RWPE2 (cell line): Measurements from ENCODE around the gene FUBP3.

Experiments used
- ATAC-seq: fragments of 200-7000 bp; cut with Tn5 transposase; 3 replicates; pipeline ENCODE4 v1.9.1; 2021; ENCODE audit warnings: low read depth
- DNase-seq: peaks from one replicate; pipeline ENCODE4 v3.0.0-alpha.2; 2020; ENCODE audit warnings: low spot score
- H3K27ac ChIP-seq: fragments of 450-650 bp; 2 replicates; pipeline ENCODE4 v1.5.1; 2017; ENCODE audit warnings: mild to moderate bottlenecking; ENCODE audit not compliant: poor library complexity, severe bottlenecking
- H3K27me3 ChIP-seq: fragments of 250-450 bp; sonication (Bioruptor Pico); 2 replicates; pipeline ENCODE4 v1.5.1; 2021; ENCODE audit warnings: mild to moderate bottlenecking, moderate library complexity; ENCODE audit not compliant: insufficient read depth, poor library complexity, severe bottlenecking
- H3K36me3 ChIP-seq: fragments of 250-450 bp; sonication (Bioruptor Pico); 2 replicates; pipeline ENCODE4 v1.5.1; 2020; ENCODE audit warnings: low read depth, mild to moderate bottlenecking, moderate library complexity
- H3K4me1 ChIP-seq: fragments of 250-450 bp; sonication (Bioruptor Pico); 2 replicates; pipeline ENCODE4 v1.5.1; 2021; ENCODE audit warnings: mild to moderate bottlenecking, moderate library complexity; ENCODE audit not compliant: insufficient read depth, poor library complexity, severe bottlenecking
- H3K4me3 ChIP-seq: fragments of 250-450 bp; sonication (Bioruptor Pico); 2 replicates; pipeline ENCODE4 v1.5.1; 2021; ENCODE audit warnings: mild to moderate bottlenecking, moderate library complexity; ENCODE audit not compliant: severe bottlenecking
- H3K9me3 ChIP-seq: fragments of 250-450 bp; sonication (Bioruptor Pico); 2 replicates; pipeline ENCODE4 v1.5.1; 2021; ENCODE audit warnings: mild to moderate bottlenecking, moderate library complexity; ENCODE audit not compliant: severe bottlenecking
- TF ChIP-seq, protein P1 (sequence below): fragments of 450-650 bp; IDR thresholded peaks from one replicate; pipeline ENCODE4 v1.5.1; 2017; ENCODE audit warnings: mild to moderate bottlenecking, moderate library complexity; ENCODE audit not compliant: poor library complexity, severe bottlenecking

FUBP3 gene

DNA sequence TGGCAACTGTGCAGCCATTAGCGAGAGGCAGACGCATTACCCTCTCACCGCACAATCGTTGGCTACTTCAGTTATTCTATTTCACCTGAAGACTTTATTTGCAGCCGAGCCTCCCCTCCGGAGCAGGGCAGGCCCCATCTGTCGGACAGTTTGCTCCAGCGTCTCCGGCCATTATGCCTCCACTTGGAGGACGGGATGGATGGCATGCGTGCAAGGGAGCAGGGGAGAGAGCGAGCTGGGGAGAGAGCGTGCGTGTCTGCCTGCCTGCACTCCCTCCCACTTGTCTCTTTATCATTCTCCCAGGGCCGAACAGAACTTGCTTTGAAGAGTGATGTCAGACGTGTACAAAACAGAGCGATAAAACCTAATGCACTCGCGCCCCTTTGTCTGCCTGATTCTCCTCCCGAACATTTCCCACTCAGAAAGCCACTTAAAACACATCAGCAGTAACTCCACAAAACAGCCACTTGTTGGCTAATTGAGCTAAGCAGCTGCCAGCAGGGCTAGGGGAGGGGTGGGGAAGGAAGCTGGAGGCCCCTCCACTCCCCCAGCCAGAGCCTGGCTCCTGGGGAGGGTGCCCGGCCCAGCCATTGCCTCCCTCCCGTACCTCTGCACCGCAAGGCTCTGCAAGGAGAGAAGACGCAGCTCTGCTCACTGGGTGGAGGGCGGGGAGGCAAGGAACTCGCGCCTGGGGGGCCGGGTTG is 43.4 kb upstream of the FUBP3 start:
- Histone ChIP-seq H3K9me3 (peaks cover 2% of the 10 kb centered on the region), H3K36me3 (no peaks in the 10 kb centered on the region), H3K27ac (no peak overlapping the region), H3K4me3 (no peak overlapping the region), H3K4me1 (peaks cover 40% of the 10 kb centered on the region), H3K27me3 (no peaks in the 10 kb centered on the region)
- TF ChIP-seq, protein P1, sequence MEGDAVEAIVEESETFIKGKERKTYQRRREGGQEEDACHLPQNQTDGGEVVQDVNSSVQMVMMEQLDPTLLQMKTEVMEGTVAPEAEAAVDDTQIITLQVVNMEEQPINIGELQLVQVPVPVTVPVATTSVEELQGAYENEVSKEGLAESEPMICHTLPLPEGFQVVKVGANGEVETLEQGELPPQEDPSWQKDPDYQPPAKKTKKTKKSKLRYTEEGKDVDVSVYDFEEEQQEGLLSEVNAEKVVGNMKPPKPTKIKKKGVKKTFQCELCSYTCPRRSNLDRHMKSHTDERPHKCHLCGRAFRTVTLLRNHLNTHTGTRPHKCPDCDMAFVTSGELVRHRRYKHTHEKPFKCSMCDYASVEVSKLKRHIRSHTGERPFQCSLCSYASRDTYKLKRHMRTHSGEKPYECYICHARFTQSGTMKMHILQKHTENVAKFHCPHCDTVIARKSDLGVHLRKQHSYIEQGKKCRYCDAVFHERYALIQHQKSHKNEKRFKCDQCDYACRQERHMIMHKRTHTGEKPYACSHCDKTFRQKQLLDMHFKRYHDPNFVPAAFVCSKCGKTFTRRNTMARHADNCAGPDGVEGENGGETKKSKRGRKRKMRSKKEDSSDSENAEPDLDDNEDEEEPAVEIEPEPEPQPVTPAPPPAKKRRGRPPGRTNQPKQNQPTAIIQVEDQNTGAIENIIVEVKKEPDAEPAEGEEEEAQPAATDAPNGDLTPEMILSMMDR: no peak
- DNase-seq: no peak
- no peak for ATAC-seq

DNA sequence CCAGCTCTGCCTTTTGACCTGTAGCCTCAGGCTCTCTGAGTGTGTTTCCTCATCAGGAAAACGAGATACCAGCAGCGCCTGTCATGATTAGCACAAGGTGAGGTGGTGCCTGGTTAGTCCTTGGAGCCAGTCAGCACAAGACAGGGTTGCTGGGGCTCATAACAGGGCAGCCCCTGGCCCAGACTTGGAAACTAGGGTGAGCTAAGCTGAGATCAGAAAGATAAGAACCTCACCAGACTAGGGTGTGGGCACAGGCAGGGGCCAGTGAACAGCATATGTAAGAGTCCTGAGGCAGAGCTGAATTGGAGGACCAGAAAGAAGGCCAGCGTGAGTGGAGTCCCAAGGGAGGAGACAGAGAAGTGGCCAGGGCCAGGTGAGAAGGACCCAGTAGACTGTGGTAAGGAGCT is 42.7 kb upstream of the FUBP3 start:
- TF ChIP-seq, protein P1: no peak
- H3K36me3 ChIP-seq: no peaks in the 10 kb centered on the region

DNA sequence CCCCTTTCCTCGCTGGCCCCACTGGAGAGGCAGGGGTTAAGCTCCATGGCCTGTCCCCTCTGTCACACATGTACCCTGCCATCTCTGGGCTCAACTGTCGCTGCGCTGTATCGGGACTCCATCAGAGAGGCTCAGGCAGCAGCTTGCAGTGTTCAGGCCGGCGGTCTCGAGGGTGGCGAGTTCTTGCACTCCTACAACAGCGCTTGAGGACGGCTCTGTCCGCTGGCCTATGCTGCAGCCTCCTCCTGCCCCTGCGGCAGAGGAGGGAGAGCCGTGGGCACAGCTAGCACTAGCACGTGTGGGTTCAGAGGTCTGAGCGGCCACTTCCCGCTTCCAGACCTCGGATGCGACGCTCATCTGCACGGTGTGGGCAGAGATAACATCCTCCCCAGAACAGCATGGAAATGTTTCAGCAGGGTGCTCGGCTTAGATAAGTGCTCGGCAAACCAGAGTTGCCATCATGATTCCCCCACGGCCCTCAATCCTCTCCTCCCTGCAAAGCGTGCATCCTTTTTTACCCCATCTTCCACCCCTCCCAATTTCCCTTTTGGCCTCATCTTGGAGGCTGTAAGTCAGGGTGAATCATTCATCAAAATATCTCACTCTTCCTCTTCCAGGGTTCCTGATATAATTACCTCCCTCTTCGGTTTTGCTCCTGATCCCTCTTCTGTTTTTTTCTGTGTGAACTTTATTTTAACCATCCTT is 41.9 kb upstream of the FUBP3 start:
- Histone ChIP-seq H3K27me3 (no peaks in the 10 kb centered on the region), H3K27ac (no peak overlapping the region), H3K4me1 (peaks cover 33% of the 10 kb centered on the region), H3K9me3 (peaks cover 2% of the 10 kb centered on the region), H3K36me3 (no peaks in the 10 kb centered on the region), H3K4me3 (no peak overlapping the region)
- ATAC-seq (no peak), DNase-seq (no peak)
- TF ChIP-seq, protein P1: no peak

More for the DNA sequence above, 42.7 kb upstream of the FUBP3 start:
- Histone ChIP-seq H3K27ac (no peak overlapping the region), H3K27me3 (no peaks in the 10 kb centered on the region), H3K4me3 (no peak overlapping the region), H3K4me1 (peaks cover 36% of the 10 kb centered on the region), H3K9me3 (peaks cover 2% of the 10 kb centered on the region)
- ATAC-seq (peak; percentile 9; the same call in 1 of the 3 replicates), DNase-seq (no peak)

DNA sequence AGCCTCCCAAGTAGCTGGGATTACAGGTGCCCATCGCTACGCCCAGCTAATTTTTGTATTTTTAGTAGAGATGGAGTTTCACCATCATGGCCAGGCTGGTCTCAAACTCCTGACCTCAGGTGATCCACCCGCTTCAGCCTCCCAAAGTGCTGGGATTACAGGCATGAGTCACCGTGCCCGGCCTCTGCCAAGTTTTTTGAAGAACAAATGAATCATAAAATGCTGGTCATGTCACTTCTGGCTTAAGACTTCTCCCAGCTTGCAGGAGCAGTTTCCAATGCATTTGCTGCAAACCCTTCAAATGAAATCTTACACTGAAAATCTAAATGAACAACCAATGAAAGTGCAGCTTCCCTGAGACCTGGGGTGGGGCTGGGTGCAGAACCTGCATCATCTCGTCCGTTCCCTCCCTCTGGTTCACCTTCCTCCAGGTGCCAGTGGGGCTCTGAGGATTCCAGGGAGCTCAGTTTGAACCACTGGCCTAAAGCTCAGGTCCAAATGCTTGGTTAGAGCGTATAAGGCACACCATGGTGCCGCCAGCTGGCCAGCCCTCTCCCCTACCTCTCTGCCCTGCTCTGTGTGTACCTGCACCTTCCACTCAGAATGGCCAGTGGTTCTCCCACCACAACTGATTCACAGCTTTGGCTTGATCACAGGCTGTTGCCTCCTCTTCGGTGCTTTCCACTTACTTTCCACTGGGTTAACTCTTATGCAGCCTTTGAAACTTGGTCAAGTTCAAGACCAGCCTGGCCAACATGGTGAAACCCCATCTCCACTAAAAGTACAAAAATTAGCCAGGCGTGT is 39.8 kb upstream of the FUBP3 start:
- peak overlapping the region; percentile 75 for H3K27ac ChIP-seq
- H3K9me3 ChIP-seq: peaks cover 2% of the 10 kb centered on the region
- H3K4me3 ChIP-seq: no peak overlapping the region
- ATAC-seq: peak; percentile 86
- no peaks in the 10 kb centered on the region for H3K27me3 ChIP-seq
- TF ChIP-seq, protein P1: no peak
- DNase-seq: peak; percentile 81
- H3K4me1 ChIP-seq: peaks cover 34% of the 10 kb centered on the region
- no peaks in the 10 kb centered on the region for H3K36me3 ChIP-seq
